Measurements from ENCODE around the gene MMP20.

The MMP20 gene

GRCh38 chr11:102623128-102623527 is 2.0 kb downstream of the MMP20 start:
- no peak for DNase-seq (ENCODE audit: low read depth in 2 of 2)

- DNase-seq (ENCODE audit: low read depth in 2 of 2) = no peak
These were observed 2.9 kb downstream of the MMP20 start for GRCh38 chr11:102622258-102622657.

- no peak for DNase-seq (ENCODE audit: low read depth in 2 of 2)
These were observed 4.1 kb downstream of the MMP20 start for GRCh38 chr11:102620818-102621561.

GRCh38 chr11:102620179-102620578 is 5.0 kb downstream of the MMP20 start:
- DNase-seq (ENCODE audit: low read depth in 2 of 2) = no peak

- DNase-seq (ENCODE audit: low read depth in 2 of 2) = no peak
These were observed 7.6 kb downstream of the MMP20 start for GRCh38 chr11:102617466-102618008.

GRCh38 chr11:102615894-102616432 is 9.2 kb downstream of the MMP20 start:
- DNase-seq (ENCODE audit: low read depth in 2 of 2) = no peak

GRCh38 chr11:102615077-102615893 is 9.8 kb downstream of the MMP20 start:
- no peak for DNase-seq (ENCODE audit: low read depth in 2 of 2)

GRCh38 chr11:102614485-102614884 is 10.6 kb downstream of the MMP20 start:
- no peak for DNase-seq (ENCODE audit: low read depth in 2 of 2)

- no peak for DNase-seq (ENCODE audit: low read depth in 2 of 2)
These were observed 11.1 kb downstream of the MMP20 start for GRCh38 chr11:102614031-102614430.

GRCh38 chr11:102613450-102613849 is 11.7 kb downstream of the MMP20 start:
- no peak for DNase-seq (ENCODE audit: low read depth in 2 of 2)

- no peak for DNase-seq (ENCODE audit: low read depth in 2 of 2)
These were observed 13.8 kb downstream of the MMP20 start for GRCh38 chr11:102611291-102611690.

- DNase-seq (ENCODE audit: low read depth in 2 of 2) = no peak
These were observed 14.9 kb downstream of the MMP20 start for GRCh38 chr11:102610200-102610599.

- DNase-seq (ENCODE audit: low read depth in 2 of 2) = no peak
These were observed 16.4 kb downstream of the MMP20 start for GRCh38 chr11:102608699-102609098.

GRCh38 chr11:102604875-102605274 is 20.3 kb downstream of the MMP20 start:
- no peak for DNase-seq (ENCODE audit: low read depth in 2 of 2)

- no peak for DNase-seq (ENCODE audit: low read depth in 2 of 2)
These were observed 21.1 kb downstream of the MMP20 start for GRCh38 chr11:102604011-102604410.

- no peak for DNase-seq (ENCODE audit: low read depth in 2 of 2)
These were observed 21.6 kb downstream of the MMP20 start for GRCh38 chr11:102603576-102603975.

GRCh38 chr11:102603091-102603490 is 22.0 kb downstream of the MMP20 start:
- no peak for DNase-seq (ENCODE audit: low read depth in 2 of 2)

- DNase-seq (ENCODE audit: low read depth in 2 of 2) = no peak
These were observed 24.5 kb downstream of the MMP20 start for GRCh38 chr11:102600666-102601065.

GRCh38 chr11:102599642-102600261 is 25.4 kb downstream of the MMP20 start:
- DNase-seq (ENCODE audit: low read depth in 2 of 2) = no peak

GRCh38 chr11:102598272-102598671 is 26.9 kb downstream of the MMP20 start:
- DNase-seq (ENCODE audit: low read depth in 2 of 2) = no peak

GRCh38 chr11:102596578-102596977 is 28.6 kb downstream of the MMP20 start:
- DNase-seq (ENCODE audit: low read depth in 2 of 2) = no peak

Data from stimulated activated CD8-positive, alpha-beta memory T cell treated with anti-CD3 and anti-CD28 coated beads, Interleukin-15, amount 100 ng/mL, for 4 hours (primary cell).